Right lung (tissue), 5 donors: ENCODE measurements around the gene NSMCE1. TPM values are rescaled to one million over a fixed set of nuclear protein-coding genes. Genes with fewer than 3 reads are reported as not detected.

ENCODE experiments used
- DNase-seq, 2 donors: peaks; one replicate each; pipeline ENCODE4 v3.0.0-alpha.2; 2013
- polyA plus RNA-seq, 5 donors: library from polyadenylated mRNA; unstranded; fragments of 120-200 nt; gene quantifications; one replicate each; pipeline versions ENCODE4 v1.2.1 to v1.2.3, GENCODE V29; 2013; ENCODE audit warnings: inconsistent platforms in 1 of 5, low replicate concordance in 1 of 5; ENCODE audit not compliant: insufficient read length in 5 of 5, insufficient read depth in 1 of 5

Gene NSMCE1
- polyA plus RNA-seq, 5 donors: 64.5 to 69.8 (median 67.3) TPM

DNA sequence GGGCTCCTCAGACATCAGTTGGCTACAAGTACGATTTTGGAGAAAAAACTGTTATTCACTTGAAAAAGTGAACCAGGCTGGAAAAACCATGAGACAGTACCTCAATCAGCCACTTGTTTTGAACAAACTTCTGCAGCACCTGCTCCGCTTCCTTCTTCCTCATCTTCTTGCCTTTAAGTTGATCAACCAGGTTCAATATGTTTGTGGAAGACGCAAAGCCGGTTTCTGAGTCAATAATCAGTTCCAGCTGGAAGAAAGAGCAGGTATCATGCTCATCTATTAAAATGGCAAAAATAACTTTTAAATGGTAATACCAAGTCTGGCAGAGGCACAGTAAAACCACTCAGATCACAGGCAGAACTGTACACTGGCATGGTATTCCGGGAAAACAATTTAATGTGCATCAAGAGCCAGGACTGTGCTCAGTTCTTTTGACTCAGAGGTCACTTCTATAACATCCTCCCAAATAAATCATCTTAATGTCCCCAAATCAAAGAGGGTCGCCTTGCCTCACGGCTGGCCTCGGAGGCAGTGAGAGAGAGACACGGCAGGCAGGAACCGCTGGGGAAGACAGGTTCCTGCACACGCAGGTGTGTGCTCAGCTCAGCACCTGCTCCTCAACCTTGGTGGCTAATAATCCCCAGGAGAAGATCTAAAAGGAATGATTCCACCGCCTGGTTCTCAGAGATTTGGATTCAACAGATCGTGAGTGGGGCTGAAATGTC lies 35.5 kb downstream of the NSMCE1 start:
- DNase-seq: no peak

- no peak for DNase-seq
Measured at GRCh38 chr16:27232061-27232900, 36.3 kb downstream of the NSMCE1 start.

- DNase-seq: no peak
Measured at GRCh38 chr16:27231692-27232060, 36.9 kb downstream of the NSMCE1 start.

DNA sequence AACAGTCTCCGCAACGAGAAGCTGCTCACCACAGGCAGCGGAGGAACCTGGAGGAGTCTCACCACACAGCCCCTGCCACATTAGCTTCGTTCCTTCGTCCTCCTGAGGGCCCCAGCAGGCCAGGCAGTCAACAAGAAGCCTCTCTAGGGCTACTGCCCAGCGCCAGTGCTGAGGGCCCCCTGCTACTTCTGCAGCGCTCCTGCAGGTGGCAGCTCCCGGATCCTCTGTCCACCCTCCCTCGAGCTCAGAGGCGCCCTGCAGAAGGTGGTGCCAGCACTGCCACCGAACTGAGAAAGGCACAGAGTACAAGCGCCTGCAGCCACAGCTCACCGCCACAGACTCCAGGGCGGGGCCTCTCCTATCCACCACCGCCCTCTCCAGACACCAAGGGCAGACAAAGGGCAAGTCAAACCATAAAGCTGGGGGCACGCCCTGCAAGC lies 38.0 kb downstream of the NSMCE1 start:
- DNase-seq: no peak

GRCh38 chr16:27229891-27230470 lies 38.6 kb downstream of the NSMCE1 start:
- no peak for DNase-seq

DNA sequence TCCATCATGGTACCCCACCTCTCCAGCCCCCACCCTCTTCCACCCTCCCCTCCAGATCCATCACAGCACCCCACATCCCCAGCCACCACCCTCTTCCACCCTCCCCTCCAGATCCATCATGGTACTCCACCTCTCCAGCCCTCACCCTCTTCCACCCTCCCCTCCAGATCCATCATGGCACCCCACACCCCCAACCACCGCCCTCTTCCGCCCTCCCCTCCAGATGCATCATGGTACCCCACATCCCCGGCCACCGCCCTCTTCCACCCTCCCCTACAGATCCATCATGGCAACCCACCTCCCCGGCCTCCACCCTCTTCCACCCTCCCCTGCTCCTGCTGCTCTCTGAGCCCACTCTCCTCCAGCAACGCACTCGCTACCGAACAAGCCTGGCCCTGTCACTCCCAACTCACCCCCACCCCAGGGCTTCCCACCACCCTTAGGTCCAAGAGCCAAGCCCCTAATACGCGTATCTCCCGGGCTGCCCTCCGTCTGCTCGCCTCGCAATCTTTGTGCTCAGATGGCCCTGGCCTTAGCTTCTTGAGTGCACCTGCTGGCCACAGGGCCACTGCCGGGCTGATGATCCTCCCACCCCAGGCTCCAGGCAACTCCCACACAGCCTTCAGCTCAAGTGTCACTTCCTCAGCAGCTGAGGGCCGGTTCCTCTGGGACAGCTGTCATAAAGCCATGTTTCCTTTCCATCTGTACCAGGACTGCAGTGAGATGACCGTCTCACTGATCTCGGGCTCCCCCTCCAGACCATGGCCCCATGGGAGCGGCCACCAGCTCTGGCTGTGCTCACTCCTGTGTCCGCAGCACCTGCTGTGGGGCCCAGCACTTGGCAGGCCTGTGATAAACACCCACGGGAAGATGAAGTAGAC lies 39.7 kb downstream of the NSMCE1 start:
- peak in 1 of 2 donors; percentile 22 for DNase-seq

- DNase-seq: no peak
Measured at GRCh38 chr16:27228045-27228444, 40.5 kb downstream of the NSMCE1 start.

GRCh38 chr16:27226976-27227705 lies 41.4 kb downstream of the NSMCE1 start:
- DNase-seq: no peak

GRCh38 chr16:27226476-27226875 lies 42.1 kb downstream of the NSMCE1 start:
- DNase-seq: no peak

DNA sequence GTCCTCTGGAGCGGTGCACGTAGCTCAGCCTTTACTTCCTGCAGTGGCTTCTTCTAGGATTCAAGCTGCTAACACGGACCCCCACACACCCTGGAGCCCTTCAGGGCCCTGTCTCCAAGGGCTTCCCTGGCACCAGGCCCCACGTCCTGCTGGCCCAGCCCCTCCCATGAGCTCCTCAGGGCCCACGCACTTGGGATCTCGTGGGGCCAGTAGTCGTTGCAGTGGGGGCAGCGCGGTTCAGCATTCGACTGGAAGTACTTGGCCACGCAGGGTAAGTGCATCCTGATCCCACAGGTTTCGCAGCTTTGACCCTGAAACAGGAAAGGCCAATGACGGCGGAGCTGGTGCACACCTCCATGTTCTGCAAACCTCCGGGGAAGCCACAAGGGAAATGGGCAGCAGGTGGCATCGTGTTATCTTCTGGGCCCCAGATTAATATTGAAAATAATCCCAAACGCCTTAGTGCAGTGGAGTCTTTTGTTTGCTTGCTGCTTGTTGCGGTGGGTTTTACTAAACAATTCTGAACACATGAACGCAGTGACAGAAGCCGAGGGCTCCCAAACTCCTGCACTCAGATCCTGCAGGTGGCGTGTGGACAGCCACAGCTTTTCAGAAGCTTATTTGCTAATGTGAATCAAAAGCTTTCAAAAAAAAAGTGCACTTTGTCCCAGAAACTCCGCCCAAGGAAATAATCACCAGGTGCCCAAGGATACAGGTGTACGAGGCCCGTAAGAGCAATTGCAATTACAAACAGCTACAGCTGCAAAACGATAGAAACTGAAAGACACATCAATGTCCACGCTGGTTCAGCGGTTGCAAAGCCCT lies 42.8 kb downstream of the NSMCE1 start:
- DNase-seq: no peak

- DNase-seq: no peak
Measured at GRCh38 chr16:27224741-27225300, 43.8 kb downstream of the NSMCE1 start.

DNA sequence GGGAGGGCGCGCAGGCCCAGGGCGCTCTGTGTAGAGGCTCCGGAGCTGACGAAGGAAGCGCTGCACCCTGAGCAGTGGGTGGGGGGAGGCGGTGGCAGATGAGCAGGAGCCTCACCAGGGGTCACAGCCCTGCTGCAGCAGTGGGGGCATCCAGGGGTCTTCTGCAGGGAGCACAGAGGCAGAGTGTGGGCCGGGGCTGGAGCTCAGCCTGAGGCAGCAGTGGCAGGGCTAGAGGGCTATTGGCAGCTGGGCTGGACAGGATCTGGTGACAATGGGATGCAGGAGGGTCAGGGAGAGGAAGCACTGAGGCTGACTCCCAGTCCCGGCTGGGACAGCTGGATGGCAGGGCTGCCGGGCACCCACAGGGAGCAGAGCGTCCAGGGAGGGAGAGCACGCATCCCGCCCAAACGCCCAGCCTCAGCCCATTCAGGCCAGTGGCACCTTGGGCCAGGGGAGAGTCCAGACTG lies 44.3 kb downstream of the NSMCE1 start:
- no peak for DNase-seq

GRCh38 chr16:27223701-27224100 lies 44.9 kb downstream of the NSMCE1 start:
- no peak for DNase-seq

- no peak for DNase-seq
Measured at GRCh38 chr16:27223226-27223610, 45.4 kb downstream of the NSMCE1 start.

DNA sequence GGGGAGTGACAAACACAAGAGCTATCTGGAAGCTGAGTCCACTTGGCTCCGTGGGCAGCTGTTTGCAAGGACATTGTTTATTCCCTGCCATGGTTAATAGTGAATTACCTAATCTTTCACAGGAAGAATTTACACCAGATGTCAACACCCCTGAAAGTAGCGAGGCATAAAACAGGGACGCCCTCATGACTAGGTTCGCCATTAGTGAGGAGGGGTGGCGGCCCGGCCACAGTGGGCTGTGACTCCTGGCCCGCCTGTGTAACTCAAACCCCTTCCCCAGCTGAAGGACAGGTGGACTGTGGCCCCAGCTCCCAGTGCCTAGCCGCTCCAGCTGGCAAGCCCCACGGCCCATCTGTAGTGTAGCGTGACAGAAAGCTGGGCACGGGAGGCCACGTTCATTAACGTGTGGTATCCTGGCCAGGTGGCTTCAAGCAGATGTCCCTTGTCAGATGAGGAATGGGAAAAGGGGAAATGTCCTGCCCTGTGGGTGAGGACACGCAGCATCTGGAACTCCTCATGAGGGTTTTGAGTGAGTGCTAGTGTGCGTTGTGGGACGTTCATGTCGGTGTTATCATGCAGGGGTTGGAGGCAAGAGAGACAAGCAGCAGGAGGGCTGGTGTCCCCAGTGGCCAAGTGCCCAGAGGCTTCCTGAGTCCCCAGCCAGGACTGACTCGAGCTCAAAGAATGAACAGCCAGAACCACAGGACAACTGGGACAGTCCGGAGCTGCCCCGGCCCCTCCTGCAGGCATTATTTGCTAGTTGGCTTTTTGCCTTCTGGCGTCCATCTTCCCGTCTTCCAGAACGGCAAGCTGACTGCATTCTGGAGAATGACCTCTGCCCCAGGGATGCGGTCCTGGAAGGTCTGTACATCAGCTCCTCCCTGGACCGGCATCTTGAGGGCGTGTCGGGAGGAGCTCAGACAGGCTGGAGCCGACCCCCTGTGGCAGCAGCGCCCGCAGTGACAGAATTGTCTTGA lies 46.0 kb downstream of the NSMCE1 start:
- DNase-seq: peak; percentile 46 to 59

GRCh38 chr16:27221576-27222248 lies 46.9 kb downstream of the NSMCE1 start:
- no peak for DNase-seq

DNA sequence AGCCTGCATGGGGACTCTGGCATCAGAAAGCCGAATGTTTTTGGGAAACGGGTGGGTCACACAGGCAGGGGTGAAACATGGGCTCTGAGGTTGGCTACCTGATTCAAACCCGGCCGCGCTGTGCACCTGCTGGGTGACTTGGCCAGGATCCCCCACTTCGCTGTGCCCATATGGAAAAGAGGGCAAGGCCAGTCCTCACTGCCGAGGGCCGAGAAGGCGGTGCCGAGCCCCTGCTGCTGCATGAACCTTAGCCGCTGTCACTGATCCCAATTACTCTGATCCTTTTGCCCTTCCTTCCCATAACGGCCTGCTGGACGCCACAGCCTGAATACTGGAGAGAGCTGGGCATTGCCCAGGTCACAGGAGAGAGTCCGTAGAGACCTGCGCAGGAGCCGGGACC lies 47.6 kb downstream of the NSMCE1 start:
- no peak for DNase-seq

GRCh38 chr16:27220527-27220926 lies 48.0 kb downstream of the NSMCE1 start:
- DNase-seq: no peak
